Measurements from ENCODE around the gene UFD1. TPM values are rescaled to one million over a fixed set of nuclear protein-coding genes. Genes with fewer than 3 reads are reported as not detected.

Gene UFD1
- total RNA-seq, 1 experiment from 2014 or later = 74.4 TPM

DNA sequence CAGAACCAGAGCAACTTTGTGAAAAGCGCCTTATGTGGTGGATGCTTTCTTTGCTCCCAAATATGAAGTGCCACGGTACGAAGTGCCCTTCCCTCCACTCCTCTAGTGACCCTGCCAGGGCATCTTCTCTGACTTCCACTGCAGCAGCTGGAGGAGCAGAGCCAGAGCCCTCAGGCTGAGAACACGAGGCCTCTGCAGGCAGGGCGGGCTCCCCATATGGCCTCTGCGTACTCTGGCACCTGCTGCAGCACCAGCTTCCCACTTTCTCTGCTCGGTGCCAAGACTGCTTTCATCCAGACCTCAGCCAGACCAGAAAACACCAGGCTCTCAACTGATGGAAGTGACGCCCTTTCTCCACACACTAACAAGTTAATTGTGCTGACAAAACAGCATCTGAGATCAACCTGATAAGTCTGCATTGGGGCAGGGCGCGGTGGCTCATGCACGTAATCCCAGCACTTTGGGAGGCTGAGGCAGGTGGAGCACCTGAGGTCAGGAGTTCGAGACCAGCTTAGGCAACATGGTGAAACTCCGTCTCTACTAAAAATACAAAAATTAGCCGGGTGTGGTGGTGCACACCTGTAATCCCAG is 12.8 kb downstream of the UFD1 start:
- WGBS (ENCODE audit: extremely low coverage, insufficient read length, low lambda C conversion rate) = no CpG with 5 or more reads among the region's 14 CpGs
- H4K5ac ChIP-seq (ENCODE audit: insufficient read length, low read depth, low read length) = no peak overlapping the region
- no peak for TF ChIP-seq CTCF (conservative IDR thresholded peaks at IDR 0.05)
- H4K91ac ChIP-seq (ENCODE audit: insufficient read length, low read depth, low read length) = no peak overlapping the region
- H4K8ac ChIP-seq (replicated peaks; ENCODE audit: insufficient read length, low read depth, low read length) = no peak overlapping the region
- no peak overlapping the region for H2AK5ac ChIP-seq (ENCODE audit: insufficient read length, low read length)
- H3K79me2 ChIP-seq (ENCODE audit: insufficient read depth, low read length) = no peaks in the 10 kb centered on the region
- H3K4me1 ChIP-seq (ENCODE audit: insufficient read depth, low read length) = no peaks in the 10 kb centered on the region
- DNase-seq = no peak
- Mint-ChIP-seq H3K4me1 (no peaks in the 10 kb centered on the region), H3K9me3 (no peaks in the 10 kb centered on the region; a peak in 1 of 5 replicates), H3K4me3 (no peak overlapping the region), H3K27ac (no peak overlapping the region), H3K27me3 (ENCODE audit: low read depth) (no peaks in the 10 kb centered on the region; the same call in 1 of the 2 replicates), H3K36me3 (ENCODE audit: insufficient read depth in 1 of 3, low read depth in 3 of 3) (peaks cover 35 to 85% (median 61%) of the 10 kb centered on the region in 3 experiments; a peak in 6 of 7 replicates)
- H3K23ac ChIP-seq (ENCODE audit: insufficient read length, low read depth, low read length) = no peak overlapping the region
- H3K27me3 ChIP-seq (ENCODE audit: insufficient read depth, low read length) = no peaks in the 10 kb centered on the region
- no peak overlapping the region for H3K18ac ChIP-seq (ENCODE audit: insufficient read length, low read depth, low read length)
- no peak overlapping the region for H2BK15ac ChIP-seq (ENCODE audit: low read depth, low read length)
- no peak overlapping the region for H3K9ac ChIP-seq (ENCODE audit: extremely low read depth, insufficient read length, low read length)
- H3K14ac ChIP-seq (ENCODE audit: insufficient read depth, low read length) = no peak overlapping the region
- H3K4me2 ChIP-seq (ENCODE audit: insufficient read depth, insufficient read length, low read length) = no peak overlapping the region
- H2AFZ ChIP-seq (ENCODE audit: low read length) = no peak overlapping the region
- no peak overlapping the region for H2BK12ac ChIP-seq (ENCODE audit: insufficient read length, low read depth, low read length)
- H3K9me3 ChIP-seq (ENCODE audit: control insufficient read depth, low read depth, low read length) = no peaks in the 10 kb centered on the region
- H3T11ph ChIP-seq (ENCODE audit: low read length) = no peak overlapping the region
- no peak overlapping the region for H3K27ac ChIP-seq (ENCODE audit: insufficient read length, low read depth, low read length)
- no peak overlapping the region for H3K56ac ChIP-seq (ENCODE audit: insufficient read length, low read depth, low read length)
- no peak overlapping the region for H2BK5ac ChIP-seq (ENCODE audit: insufficient read length, low read length)
- H3K79me1 ChIP-seq (ENCODE audit: insufficient read depth, low read depth, low read length, poor library complexity, severe bottlenecking) = no peaks in the 10 kb centered on the region
- H3K4ac ChIP-seq (ENCODE audit: low read depth, low read length) = no peak overlapping the region
- no peaks in the 10 kb centered on the region for H4K20me1 ChIP-seq (ENCODE audit: control insufficient read depth, insufficient read depth, insufficient read length)
- no peak overlapping the region for H2BK120ac ChIP-seq (ENCODE audit: low read depth, low read length, poor library complexity, severe bottlenecking)
- H2BK20ac ChIP-seq (ENCODE audit: low read depth, low read length, poor library complexity, severe bottlenecking) = no peak overlapping the region
- no peaks in the 10 kb centered on the region for H3K23me2 ChIP-seq (ENCODE audit: insufficient read length, low read depth, low read length, poor library complexity, severe bottlenecking)

Measured in H9 (cell line).